ENCODE data around the gene NEURL1B.
A peak's percentile ranks its signal among the peaks of the same experiment; 100 is the strongest.

The NEURL1B gene

GRCh38 chr5:172681421-172681820, 40.4 kb downstream of the NEURL1B start:
- H3K9me3 Mint-ChIP-seq, result peaks cover 27% of the 10 kb centered on the region
- no peak for TF ChIP-seq CTCF (IDR thresholded peaks at IDR 0.05)

GRCh38 chr5:172683264-172683644, 42.2 kb downstream of the NEURL1B start:
- Mint-ChIP-seq H3K4me1 (peaks cover 8% of the 10 kb centered on the region), H3K4me3 (peak overlapping the region; percentile 76), H3K36me3 (ENCODE audit: low read depth) (peaks cover 30% of the 10 kb centered on the region), H3K27me3 (ENCODE audit: low read depth, poor library complexity) (peaks cover 47% of the 10 kb centered on the region), H3K27ac (no peak overlapping the region), H3K9me3 (peaks cover 27% of the 10 kb centered on the region)
- no peak for TF ChIP-seq CTCF (IDR thresholded peaks at IDR 0.05)
- DNase-seq, result no peak

More at GRCh38 chr5:172681421-172681820, 40.4 kb downstream of the NEURL1B start:
- H3K27ac Mint-ChIP-seq, result no peak overlapping the region
- no peak overlapping the region for H3K4me3 Mint-ChIP-seq
- peaks cover 8% of the 10 kb centered on the region for H3K4me1 Mint-ChIP-seq
- H3K36me3 Mint-ChIP-seq (ENCODE audit: low read depth), result peaks cover 30% of the 10 kb centered on the region
- no peak for DNase-seq
- H3K27me3 Mint-ChIP-seq (ENCODE audit: low read depth, poor library complexity), result peaks cover 44% of the 10 kb centered on the region

GRCh38 chr5:172683645-172684471, 42.8 kb downstream of the NEURL1B start:
- DNase-seq, result peak; percentile 75
- Mint-ChIP-seq H3K9me3 (peaks cover 27% of the 10 kb centered on the region), H3K36me3 (ENCODE audit: low read depth) (peaks cover 30% of the 10 kb centered on the region), H3K4me1 (peaks cover 14% of the 10 kb centered on the region), H3K27me3 (ENCODE audit: low read depth, poor library complexity) (peaks cover 47% of the 10 kb centered on the region), H3K27ac (no peak overlapping the region), H3K4me3 (peak overlapping the region; percentile 58)
- no peak for TF ChIP-seq CTCF (IDR thresholded peaks at IDR 0.05)

GRCh38 chr5:172685091-172685490, 44.0 kb downstream of the NEURL1B start:
- Mint-ChIP-seq H3K9me3 (peaks cover 27% of the 10 kb centered on the region), H3K4me1 (peaks cover 18% of the 10 kb centered on the region)
- no peak for DNase-seq

GRCh38 chr5:172686111-172686510, 45.0 kb downstream of the NEURL1B start:
- Mint-ChIP-seq H3K27ac (no peak overlapping the region), H3K4me3 (no peak overlapping the region), H3K27me3 (ENCODE audit: low read depth, poor library complexity) (peaks cover 43% of the 10 kb centered on the region), H3K36me3 (ENCODE audit: low read depth) (peaks cover 25% of the 10 kb centered on the region), H3K9me3 (peaks cover 23% of the 10 kb centered on the region), H3K4me1 (peaks cover 18% of the 10 kb centered on the region)
- DNase-seq, result no peak
- TF ChIP-seq CTCF (IDR thresholded peaks at IDR 0.05), result no peak

More at GRCh38 chr5:172685091-172685490, 44.0 kb downstream of the NEURL1B start:
- no peak overlapping the region for H3K4me3 Mint-ChIP-seq
- no peak overlapping the region for H3K27ac Mint-ChIP-seq
- no peak for TF ChIP-seq CTCF (IDR thresholded peaks at IDR 0.05)
- H3K27me3 Mint-ChIP-seq (ENCODE audit: low read depth, poor library complexity), result peaks cover 47% of the 10 kb centered on the region
- H3K36me3 Mint-ChIP-seq (ENCODE audit: low read depth), result peaks cover 30% of the 10 kb centered on the region

Data from nephron progenitor cell (in vitro differentiated cells).